Stimulated activated memory B cell treated with anti-CD40 and anti-IgM and Interleukin-4, amounts not matched to agents 10 μg/mL and 1 μg/mL and 100 μg/mL, for 72 hours (primary cell): Measurements from ENCODE around the gene RAPGEF2.
"Not testable (repeated sequence)": the region's sequence is repeated elsewhere in the genome, so short reads cannot be mapped to it uniquely, and the experiment has no call there.

Experiments
- ATAC-seq: fragments of 150-1000 bp; cut with Tn5 transposase; 2 replicates; pipeline ENCODE4 v1.10.0; 2021
- H3K27ac Mint-ChIP-seq: one replicate; pipeline ENCODE4 v1.8.0; 2022; ENCODE audit warnings: mild to moderate bottlenecking, mixed read lengths
- H3K27me3 Mint-ChIP-seq: one replicate; pipeline ENCODE4 v1.8.0; 2022; ENCODE audit warnings: mixed read lengths
- H3K36me3 Mint-ChIP-seq: one replicate; pipeline ENCODE4 v1.8.0; 2022; ENCODE audit warnings: mixed read lengths
- H3K4me1 Mint-ChIP-seq: one replicate; pipeline ENCODE4 v1.8.0; 2022; ENCODE audit warnings: mixed read lengths
- H3K4me3 Mint-ChIP-seq: one replicate; pipeline ENCODE4 v1.8.0; 2022; ENCODE audit warnings: mild to moderate bottlenecking, moderate library complexity, mixed read lengths
- H3K9me3 Mint-ChIP-seq: one replicate; pipeline ENCODE4 v1.8.0; 2022; ENCODE audit warnings: mixed read lengths

The RAPGEF2 gene

GRCh38 chr4:159086606-159087005 lies 16.3 kb upstream of the RAPGEF2 start:
- no peaks in the 10 kb centered on the region for H3K27me3 Mint-ChIP-seq
- no peak overlapping the region for H3K4me3 Mint-ChIP-seq
- no peaks in the 10 kb centered on the region for H3K4me1 Mint-ChIP-seq
- H3K27ac Mint-ChIP-seq, result no peak overlapping the region
- H3K36me3 Mint-ChIP-seq, result no peaks in the 10 kb centered on the region
- no peak for ATAC-seq
- H3K9me3 Mint-ChIP-seq, result peaks cover 4% of the 10 kb centered on the region

DNA sequence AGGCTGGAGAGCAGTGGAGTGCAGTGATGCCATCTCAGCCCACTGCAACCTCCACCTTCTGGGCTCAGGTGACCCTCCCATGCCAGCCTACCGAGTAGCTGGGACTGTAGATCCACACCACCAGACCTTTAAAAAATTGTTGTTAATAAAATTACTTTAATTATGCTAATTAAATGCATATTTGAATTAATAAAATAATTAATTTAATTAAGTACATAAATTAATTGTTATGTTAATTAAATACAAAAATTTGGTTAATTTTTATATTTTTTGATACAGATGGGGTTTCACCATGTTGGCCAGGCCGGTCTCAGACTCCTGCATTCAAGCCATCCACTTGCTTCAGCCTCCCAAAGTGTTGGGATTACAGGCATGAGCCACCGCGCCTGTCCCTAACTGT lies 12.6 kb upstream of the RAPGEF2 start:
- peaks cover 4% of the 10 kb centered on the region for H3K9me3 Mint-ChIP-seq
- H3K4me1 Mint-ChIP-seq, result no peaks in the 10 kb centered on the region
- no peaks in the 10 kb centered on the region for H3K36me3 Mint-ChIP-seq
- no peak overlapping the region for H3K4me3 Mint-ChIP-seq
- no peak for ATAC-seq
- H3K27ac Mint-ChIP-seq, result no peak overlapping the region
- no peaks in the 10 kb centered on the region for H3K27me3 Mint-ChIP-seq

DNA sequence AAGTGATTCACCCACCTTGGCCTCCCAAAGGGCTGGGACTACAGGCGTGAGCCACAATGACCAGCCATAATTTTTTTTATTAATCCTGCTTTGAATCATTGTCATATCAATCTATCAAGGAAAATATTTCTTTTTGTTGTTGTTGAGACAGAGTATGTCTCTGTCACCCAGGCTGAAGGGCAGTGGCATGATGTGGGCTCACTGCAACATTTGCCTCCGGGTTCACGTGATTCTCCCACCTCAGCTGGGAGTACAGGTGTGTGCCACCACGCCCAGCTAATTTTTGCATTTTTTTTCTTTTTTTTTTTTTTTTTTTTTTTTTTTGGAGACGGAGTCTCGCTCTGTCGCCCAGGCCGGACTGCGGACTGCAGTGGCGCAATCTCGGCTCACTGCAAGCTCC lies 8.7 kb upstream of the RAPGEF2 start:
- H3K9me3 Mint-ChIP-seq, H3K27ac Mint-ChIP-seq: not testable (repeated sequence)
- peaks cover 12% of the 10 kb centered on the region for H3K27me3 Mint-ChIP-seq

GRCh38 chr4:159096434-159096833 lies 6.4 kb upstream of the RAPGEF2 start:
- H3K27me3 Mint-ChIP-seq, result peaks cover 12% of the 10 kb centered on the region
- no peaks in the 10 kb centered on the region for H3K4me1 Mint-ChIP-seq
- no peak overlapping the region for H3K4me3 Mint-ChIP-seq
- peaks cover 3% of the 10 kb centered on the region for H3K9me3 Mint-ChIP-seq
- H3K36me3 Mint-ChIP-seq, result no peaks in the 10 kb centered on the region
- no peak overlapping the region for H3K27ac Mint-ChIP-seq
- no peak for ATAC-seq

More for the DNA sequence above, 8.7 kb upstream of the RAPGEF2 start:
- not testable (repeated sequence) for H3K4me1 Mint-ChIP-seq, H3K4me3 Mint-ChIP-seq, H3K36me3 Mint-ChIP-seq, ATAC-seq

DNA sequence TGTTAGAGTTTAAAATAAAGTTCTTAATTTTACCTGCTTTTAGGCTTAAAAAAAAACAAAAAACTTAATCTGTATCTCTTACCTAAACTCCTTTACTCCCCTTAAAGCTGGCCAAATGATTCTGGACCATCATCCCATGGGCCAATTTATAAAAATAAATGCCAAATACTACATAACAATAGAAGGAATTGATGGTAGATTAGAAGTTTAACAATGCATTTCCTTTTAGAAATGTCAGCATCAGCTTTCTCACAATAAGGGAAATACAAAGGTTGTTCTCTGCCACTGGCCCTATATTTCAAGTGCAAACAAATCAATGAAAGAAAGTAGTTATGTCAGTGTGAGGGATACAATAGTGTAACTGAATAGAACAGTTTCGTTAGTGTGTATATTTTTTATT lies 5.7 kb upstream of the RAPGEF2 start:
- H3K36me3 Mint-ChIP-seq, result no peaks in the 10 kb centered on the region
- H3K4me3 Mint-ChIP-seq, result no peak overlapping the region
- peaks cover 6% of the 10 kb centered on the region for H3K4me1 Mint-ChIP-seq
- peaks cover 12% of the 10 kb centered on the region for H3K27me3 Mint-ChIP-seq
- H3K27ac Mint-ChIP-seq, result no peak overlapping the region
- H3K9me3 Mint-ChIP-seq, result no peaks in the 10 kb centered on the region
- no peak for ATAC-seq

GRCh38 chr4:159097785-159098184 lies 5.1 kb upstream of the RAPGEF2 start:
- Mint-ChIP-seq H3K27ac (no peak overlapping the region), H3K4me3 (no peak overlapping the region), H3K36me3 (no peaks in the 10 kb centered on the region), H3K27me3 (peaks cover 12% of the 10 kb centered on the region), H3K9me3 (no peaks in the 10 kb centered on the region), H3K4me1 (peaks cover 9% of the 10 kb centered on the region)
- no peak for ATAC-seq

DNA sequence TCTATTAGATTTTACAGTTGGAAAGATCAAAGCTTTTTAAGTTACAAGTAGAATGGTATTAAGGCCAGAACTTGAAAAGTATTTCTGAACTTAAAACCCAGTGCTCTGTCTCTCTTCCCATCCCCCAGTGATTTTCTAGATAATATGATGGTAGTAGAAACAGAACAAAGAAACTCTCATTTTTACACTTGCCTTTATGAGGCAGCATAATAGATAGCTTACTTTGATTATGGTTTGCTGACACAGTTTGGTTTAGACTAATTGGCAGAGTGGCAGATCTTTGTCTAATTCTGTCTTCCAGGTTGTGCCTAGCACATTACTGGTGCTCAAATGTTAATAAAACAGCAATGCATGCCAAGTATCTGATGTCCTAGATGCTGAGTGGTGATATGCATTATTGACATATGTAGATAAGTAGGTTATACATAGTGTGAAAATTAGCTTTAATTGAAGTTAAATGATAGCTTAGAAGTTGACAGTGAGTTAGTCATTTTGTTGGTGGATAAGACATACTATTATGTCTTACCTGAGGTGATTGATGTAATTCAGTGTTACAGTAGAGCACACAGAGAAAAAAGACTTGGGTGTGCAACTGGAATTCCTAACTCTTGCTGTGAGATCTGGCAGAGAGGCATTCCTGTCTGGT lies 4.3 kb upstream of the RAPGEF2 start:
- no peak overlapping the region for H3K27ac Mint-ChIP-seq
- H3K4me1 Mint-ChIP-seq, result peaks cover 9% of the 10 kb centered on the region
- H3K9me3 Mint-ChIP-seq, result no peaks in the 10 kb centered on the region

GRCh38 chr4:159101988-159102621 lies 774 bp upstream of the RAPGEF2 start:
- Mint-ChIP-seq H3K4me3 (peak overlapping the region; percentile 68), H3K27ac (peak overlapping the region; percentile 76), H3K4me1 (peaks cover 37% of the 10 kb centered on the region), H3K27me3 (no peaks in the 10 kb centered on the region), H3K9me3 (no peaks in the 10 kb centered on the region), H3K36me3 (no peaks in the 10 kb centered on the region)
- no peak for ATAC-seq

More for the DNA sequence above, 4.3 kb upstream of the RAPGEF2 start:
- Mint-ChIP-seq H3K4me3 (no peak overlapping the region), H3K36me3 (no peaks in the 10 kb centered on the region), H3K27me3 (peaks cover 12% of the 10 kb centered on the region)
- ATAC-seq, result no peak

- Mint-ChIP-seq H3K36me3 (no peaks in the 10 kb centered on the region), H3K9me3 (no peaks in the 10 kb centered on the region), H3K27ac (peak overlapping the region; percentile 76), H3K4me1 (peaks cover 44% of the 10 kb centered on the region), H3K27me3 (no peaks in the 10 kb centered on the region), H3K4me3 (peak overlapping the region; percentile 85)
- peak; percentile 51 for ATAC-seq
Measured at GRCh38 chr4:159103384-159103990, 608 bp downstream of the RAPGEF2 start.

- H3K27ac Mint-ChIP-seq, result peak overlapping the region; percentile 76
- H3K4me1 Mint-ChIP-seq, result peaks cover 49% of the 10 kb centered on the region
- no peak for ATAC-seq
- peak overlapping the region; percentile 87 for H3K4me3 Mint-ChIP-seq
- H3K36me3 Mint-ChIP-seq, result no peaks in the 10 kb centered on the region
- no peaks in the 10 kb centered on the region for H3K9me3 Mint-ChIP-seq
- H3K27me3 Mint-ChIP-seq, result no peaks in the 10 kb centered on the region
Measured at GRCh38 chr4:159104694-159105414, 2.0 kb downstream of the RAPGEF2 start.

DNA sequence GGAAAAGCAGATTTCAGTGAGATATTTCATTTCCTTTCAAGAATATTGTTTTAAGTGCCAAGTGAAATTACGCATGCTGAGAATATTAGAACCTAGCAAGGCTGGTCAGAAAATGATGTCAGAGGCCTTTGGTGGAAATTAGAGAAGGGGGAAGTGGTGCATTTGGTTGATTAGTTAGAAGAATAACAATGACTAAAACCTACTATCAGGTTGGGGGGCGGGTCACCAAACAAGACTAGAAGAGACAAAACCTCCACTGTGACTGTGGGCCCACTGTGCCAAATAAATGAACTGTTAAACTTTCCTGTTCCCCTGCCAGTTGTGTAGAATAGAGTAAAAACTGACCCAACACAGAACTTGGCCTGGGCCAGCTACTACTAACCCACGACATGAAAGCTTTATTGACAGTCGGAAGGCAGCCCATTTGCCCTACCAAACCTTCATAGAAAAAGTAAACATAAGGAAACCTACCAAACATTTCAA lies 2.9 kb downstream of the RAPGEF2 start:
- Mint-ChIP-seq H3K27me3 (no peaks in the 10 kb centered on the region), H3K4me3 (peak overlapping the region; percentile 87), H3K27ac (no peak overlapping the region), H3K36me3 (no peaks in the 10 kb centered on the region), H3K4me1 (peaks cover 50% of the 10 kb centered on the region), H3K9me3 (no peaks in the 10 kb centered on the region)
- no peak for ATAC-seq

GRCh38 chr4:159106636-159107035 lies 3.8 kb downstream of the RAPGEF2 start:
- no peaks in the 10 kb centered on the region for H3K9me3 Mint-ChIP-seq
- H3K36me3 Mint-ChIP-seq, result no peaks in the 10 kb centered on the region
- ATAC-seq, result no peak
- no peaks in the 10 kb centered on the region for H3K27me3 Mint-ChIP-seq
- H3K4me3 Mint-ChIP-seq, result no peak overlapping the region
- H3K27ac Mint-ChIP-seq, result no peak overlapping the region
- H3K4me1 Mint-ChIP-seq, result peaks cover 49% of the 10 kb centered on the region

- ATAC-seq, result no peak
- peaks cover 48% of the 10 kb centered on the region for H3K4me1 Mint-ChIP-seq
- H3K36me3 Mint-ChIP-seq, result no peaks in the 10 kb centered on the region
- no peaks in the 10 kb centered on the region for H3K9me3 Mint-ChIP-seq
- no peaks in the 10 kb centered on the region for H3K27me3 Mint-ChIP-seq
- H3K4me3 Mint-ChIP-seq, result no peak overlapping the region
- no peak overlapping the region for H3K27ac Mint-ChIP-seq
Measured at GRCh38 chr4:159107203-159107925, 4.5 kb downstream of the RAPGEF2 start.

GRCh38 chr4:159108124-159108523 lies 5.2 kb downstream of the RAPGEF2 start:
- Mint-ChIP-seq H3K4me3 (no peak overlapping the region), H3K9me3 (no peaks in the 10 kb centered on the region), H3K27ac (no peak overlapping the region), H3K36me3 (no peaks in the 10 kb centered on the region), H3K4me1 (peaks cover 46% of the 10 kb centered on the region), H3K27me3 (no peaks in the 10 kb centered on the region)
- no peak for ATAC-seq

DNA sequence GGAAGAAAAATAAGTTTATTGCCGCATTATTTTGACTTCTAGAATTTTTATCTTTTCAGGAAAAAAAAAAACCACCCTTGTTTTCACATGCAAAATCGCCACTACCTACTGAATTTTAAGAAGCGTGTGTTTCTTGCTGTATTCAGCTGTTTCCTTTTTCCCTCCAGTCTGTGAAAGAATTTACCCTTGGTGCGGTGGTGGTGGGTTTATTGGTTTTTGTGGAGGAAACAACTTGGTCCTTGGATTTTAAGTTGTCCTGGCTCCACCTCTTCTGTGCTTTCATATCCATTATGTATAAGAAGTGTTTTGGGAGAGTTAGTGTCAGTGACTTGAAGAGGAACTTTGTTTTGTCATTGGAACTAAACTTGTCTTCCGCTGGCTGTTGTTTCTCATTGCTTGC lies 8.1 kb downstream of the RAPGEF2 start:
- ATAC-seq, result no peak
- no peaks in the 10 kb centered on the region for H3K36me3 Mint-ChIP-seq
- H3K4me3 Mint-ChIP-seq, result no peak overlapping the region
- peaks cover 31% of the 10 kb centered on the region for H3K4me1 Mint-ChIP-seq
- no peak overlapping the region for H3K27ac Mint-ChIP-seq
- peaks cover 2% of the 10 kb centered on the region for H3K9me3 Mint-ChIP-seq
- H3K27me3 Mint-ChIP-seq, result no peaks in the 10 kb centered on the region
